HepG2 (cell line): ENCODE results near the gene CAPZA1. TPM values are rescaled to one million over a fixed set of nuclear protein-coding genes. Genes with fewer than 3 reads are reported as not detected.

Experiments
- ATAC-seq: fragments of 200-7000 bp; cut with Tn5 transposase; 3 replicates; pipeline ENCODE4 v1.9.1; 2020; ENCODE audit warnings: mild to moderate bottlenecking, moderate library complexity
- BruUV-seq: library from RNA; stranded (reverse); fragments of 400-500 nt; replicated peaks from 2 replicates; lab custom pipeline; 2021; lab: Mats Ljungman, UMichigan
- CTCF ChIA-PET: fragments of 300-600 bp; formaldehyde crosslinking; extraction: SDS; loops from one replicate; lab custom pipeline; 2021; ENCODE audit warnings: low total read pairs, inconsistent platforms, low intra/inter-chr PET ratio; lab: Yijun Ruan, JAX
- POLR2A ChIA-PET: fragments of 350-600 bp; sonication (Branson Sonifier 250); formaldehyde crosslinking; loops from one replicate; lab custom pipeline; 2020; ENCODE audit warnings: antibody characterized with exemption, inconsistent platforms; lab: Yijun Ruan, JAX
- DNase-seq: peaks from one replicate; pipeline ENCODE4 v3.0.0-alpha.2; 2015; ENCODE audit warnings: low spot score
- FAIRE-seq: peaks from 3 replicates; lab custom pipeline; 2011; peaks lifted over from hg19 to GRCh38; lab: Jason Lieb, UNC
- H2AFZ ChIP-seq: one replicate; pipeline ENCODE4 v1.6.1; 2011; ENCODE audit warnings: low read length, inconsistent platforms
- H3K27ac ChIP-seq: fragments of 300-600 bp; 3 replicates; pipeline ENCODE4 v1.8.0; 2011; ENCODE audit warnings: mixed run types, mild to moderate bottlenecking, mixed read lengths, low read length, inconsistent platforms; ENCODE audit not compliant: insufficient read depth; ENCODE audit errors: extremely low read length
- H3K27me3 ChIP-seq, 2 experiments: fragments of 200-600 bp in 1 of 2; 2 replicates in 1 of 2; 3 replicates in 1 of 2; pipeline versions ENCODE4 v1.6.0 to v1.8.0; 2011; ENCODE audit warnings: low read length in 2 of 2, mild to moderate bottlenecking in 2 of 2, moderate library complexity in 2 of 2, inconsistent platforms in 1 of 2; ENCODE audit not compliant: insufficient read depth in 2 of 2, control insufficient read depth in 1 of 2
- H3K36me3 ChIP-seq, 2 experiments: fragments of 200-600 bp in 1 of 2; replicated peaks in 1 of 2; 2 replicates in 1 of 2; 3 replicates in 1 of 2; pipeline versions ENCODE4 v1.5.1 to v1.8.0; 2011; ENCODE audit warnings: low read length in 2 of 2, inconsistent platforms in 1 of 2; ENCODE audit not compliant: insufficient read depth in 2 of 2, control insufficient read depth in 1 of 2
- H3K4me1 ChIP-seq: 2 replicates; pipeline ENCODE4 v1.5.1; 2012; ENCODE audit warnings: low read length, inconsistent platforms; ENCODE audit not compliant: insufficient read depth
- H3K4me2 ChIP-seq: 2 replicates; pipeline ENCODE4 v1.6.0; 2011; ENCODE audit warnings: low read depth, low read length, inconsistent platforms
- H3K4me3 ChIP-seq, 3 experiments: fragments of 200-600 bp in 1 of 3; sonication (generic), shearing (Covaris generic) in 1 of 3; replicated peaks in 1 of 3; 2 replicates each; pipeline ENCODE4 v1.5.1; 2011 to 2016; ENCODE audit warnings: low read length in 3 of 3, inconsistent platforms in 2 of 3, low read depth in 2 of 3, mild to moderate bottlenecking in 2 of 3, control low read depth in 1 of 3, mixed read lengths in 1 of 3; ENCODE audit not compliant: insufficient read depth in 1 of 3
- H3K79me2 ChIP-seq: one replicate; pipeline ENCODE4 v1.6.1; 2011; ENCODE audit warnings: low read length, inconsistent platforms; ENCODE audit not compliant: insufficient read depth
- H3K9ac ChIP-seq: 2 replicates; pipeline ENCODE4 v1.6.0; 2011; ENCODE audit warnings: mild to moderate bottlenecking, low read depth, low read length, inconsistent platforms; ENCODE audit not compliant: insufficient read depth
- H3K9me3 ChIP-seq: 2 replicates; pipeline ENCODE4 v1.5.1; 2012; ENCODE audit warnings: mild to moderate bottlenecking, low read length
- H4K20me1 ChIP-seq: 2 replicates; pipeline ENCODE4 v1.6.0; 2011; ENCODE audit warnings: inconsistent platforms, mild to moderate bottlenecking, low read length, moderate library complexity; ENCODE audit not compliant: insufficient read depth
- CHD2 ChIP-seq: IDR thresholded peaks from 2 replicates; pipeline ENCODE4 v1.6.1; 2011; ENCODE audit warnings: low read depth, low read length, improper control_type of control experiment
- GPN1 ChIP-seq: sonication (generic); formaldehyde crosslinking; IDR thresholded peaks from 2 replicates; pipeline ENCODE4 v1.5.1; 2020; ENCODE audit warnings: missing genetic modification reagents, borderline replicate concordance
- HNRNPK ChIP-seq: fragments of 200-400 bp; formaldehyde crosslinking; IDR thresholded peaks from 2 replicates; pipeline ENCODE4 v1.6.1; 2018; ENCODE audit warnings: low read length, low read depth, moderate library complexity, mild to moderate bottlenecking; ENCODE audit not compliant: poor library complexity, severe bottlenecking
- KLF16 ChIP-seq, 2 experiments: sonication (generic) in 1 of 2; formaldehyde crosslinking in 1 of 2; IDR thresholded peaks; 2 replicates each; pipeline versions ENCODE4 v1.6.1 to v1.8.0; 2016 to 2023; ENCODE audit warnings: missing genetic modification reagents in 2 of 2, missing compliant biosample characterization in 1 of 2
- PHF5A ChIP-seq: IDR thresholded peaks from one replicate; pipeline ENCODE4 v1.6.1; 2018; ENCODE audit warnings: low read depth, missing genetic modification reagents; ENCODE audit not compliant: unreplicated experiment
- POLR2AphosphoS5 ChIP-seq: IDR thresholded peaks from 2 replicates; pipeline ENCODE4 v1.6.1; 2012; ENCODE audit warnings: low read depth, low read length
- RAD21 ChIP-seq: fragments of 450-650 bp; formaldehyde crosslinking; IDR thresholded peaks from 2 replicates; pipeline ENCODE4 v1.5.0; 2020; ENCODE audit warnings: mild to moderate bottlenecking
- SOX5 ChIP-seq: IDR thresholded peaks from 2 replicates; pipeline ENCODE4 v1.6.1; 2016; ENCODE audit warnings: borderline replicate concordance
- ZFP82 ChIP-seq: sonication (generic); formaldehyde crosslinking; IDR thresholded peaks from 2 replicates; pipeline ENCODE4 v1.5.1; 2020; ENCODE audit warnings: mild to moderate bottlenecking, missing genetic modification reagents, borderline replicate concordance
- ZNF572 ChIP-seq: sonication (generic); formaldehyde crosslinking; IDR thresholded peaks from 2 replicates; pipeline ENCODE4 v1.5.1; 2020; ENCODE audit warnings: mild to moderate bottlenecking, missing genetic modification reagents
- WGBS: methylation state at CpG from one replicate; pipeline ENCODE4 v1.1.6; 2017; ENCODE audit warnings: low lambda C conversion rate; 5-methylcytosine and 5-hydroxymethylcytosine counted together
- in situ Hi-C: cut with HindIII; loops from 2 replicates; pipeline ENCODE4 v1.10.0; 2017; ENCODE audit warnings: low pct_unique_long_range_greater_than_20kb; ENCODE audit not compliant: extremely low pct_ligation_motif_present
- intact Hi-C: fragments of 100-400 bp; cut with micrococcal nuclease; formaldehyde crosslinking; loops from one replicate; pipeline ENCODE4 v1.10.0; 2022; ENCODE audit not compliant: unreplicated experiment
- polyA plus RNA-seq, 8 experiments: library from polyadenylated mRNA; depleted of rRNA in 3 of 8; stranded (reverse) in 7 of 8; unstranded in 1 of 8; fragments of >200 nt; fragmentation: Illumina TruSeq in 4 of 8; extraction: Trizol in 4 of 8; gene quantifications; 2 replicates each; pipeline versions ENCODE4 v1.2.1 to v1.2.3, GENCODE V29; 2011 to 2016; ENCODE audit warnings: low read depth in 4 of 8, missing spikeins in 1 of 8, mixed read lengths in 1 of 8; ENCODE audit not compliant: insufficient read depth in 1 of 8
- total RNA-seq, 5 experiments: library from RNA; depleted of rRNA; stranded (reverse); fragments of >200 nt; fragmentation: Illumina TruSeq; extraction: Trizol; gene quantifications; 2 replicates each; pipeline ENCODE4 v1.2.3, GENCODE V29; 2016; ENCODE audit warnings: low read depth in 1 of 5
- TF ChIP-seq, protein P1 (sequence below): IDR thresholded peaks from 2 replicates; pipeline ENCODE4 v1.6.1; 2016; ENCODE audit warnings: mild to moderate bottlenecking, missing biosample characterization, missing genetic modification reagents
- TF ChIP-seq, protein P2 (sequence below): sonication (generic); formaldehyde crosslinking; IDR thresholded peaks from 2 replicates; pipeline ENCODE4 v1.4.0; 2020; ENCODE audit warnings: missing genetic modification reagents; ENCODE audit errors: not compliant biosample characterization
- TF ChIP-seq, protein P3 (sequence below): sonication (generic); formaldehyde crosslinking; IDR thresholded peaks from 2 replicates; pipeline ENCODE4 v1.8.0; 2022; ENCODE audit warnings: mild to moderate bottlenecking, missing genetic modification reagents, moderate library complexity
- TF ChIP-seq, protein P4 (sequence below): IDR thresholded peaks from 2 replicates; pipeline ENCODE4 v1.6.1; 2018; ENCODE audit warnings: missing genetic modification reagents
- TF ChIP-seq, protein P5 (sequence below): sonication (generic); formaldehyde crosslinking; IDR thresholded peaks from 2 replicates; pipeline ENCODE4 v1.9.0; 2022; ENCODE audit warnings: missing genetic modification reagents, mild to moderate bottlenecking, borderline replicate concordance

CAPZA1 gene
- total and polyA plus RNA-seq, 2 of the 13 experiments (the other 11 are each of a cell fraction or from before 2014, with no cell fraction given), result 67.0 to 117 TPM

DNA sequence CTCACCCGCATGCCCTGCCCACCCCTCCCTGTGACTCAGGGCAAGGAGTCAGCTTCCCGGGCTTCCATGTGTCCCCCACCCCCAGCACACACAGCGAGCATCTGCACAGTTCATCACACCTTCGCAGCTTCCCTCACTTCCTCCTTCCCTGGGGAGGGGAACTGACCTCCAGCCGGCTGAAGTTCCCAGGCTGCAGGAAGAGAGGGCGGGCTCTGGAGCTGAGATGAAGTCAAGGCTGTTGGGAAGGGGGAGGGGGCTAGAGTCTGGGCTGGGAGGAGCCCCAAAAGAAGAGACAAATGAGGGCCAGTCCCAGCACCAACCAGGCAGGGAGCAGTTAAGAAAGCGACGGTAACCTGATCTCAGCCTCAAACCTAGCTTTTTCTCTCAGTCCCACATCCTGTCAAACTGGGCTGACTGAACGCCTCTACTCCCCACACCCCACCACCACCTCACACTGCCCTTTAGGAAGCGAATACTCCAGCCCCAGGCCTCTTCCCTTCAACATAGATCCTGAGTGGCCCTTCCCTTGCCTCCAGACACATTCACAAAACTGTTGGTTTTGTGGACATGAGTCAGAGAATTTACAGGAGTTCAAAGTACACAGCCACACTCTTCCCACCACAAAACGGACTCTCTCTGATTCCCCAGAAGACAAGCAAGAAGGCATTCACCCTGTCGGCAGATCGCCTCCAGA is 85.4 kb downstream of the CAPZA1 start (continued):
- TF ChIP-seq, protein P1, sequence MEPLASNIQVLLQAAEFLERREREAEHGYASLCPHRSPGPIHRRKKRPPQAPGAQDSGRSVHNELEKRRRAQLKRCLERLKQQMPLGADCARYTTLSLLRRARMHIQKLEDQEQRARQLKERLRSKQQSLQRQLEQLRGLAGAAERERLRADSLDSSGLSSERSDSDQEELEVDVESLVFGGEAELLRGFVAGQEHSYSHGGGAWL (CRISPR knock-in tag), result peak; percentile 65; the same call in 1 of the 2 replicates
- TF ChIP-seq, protein P2, sequence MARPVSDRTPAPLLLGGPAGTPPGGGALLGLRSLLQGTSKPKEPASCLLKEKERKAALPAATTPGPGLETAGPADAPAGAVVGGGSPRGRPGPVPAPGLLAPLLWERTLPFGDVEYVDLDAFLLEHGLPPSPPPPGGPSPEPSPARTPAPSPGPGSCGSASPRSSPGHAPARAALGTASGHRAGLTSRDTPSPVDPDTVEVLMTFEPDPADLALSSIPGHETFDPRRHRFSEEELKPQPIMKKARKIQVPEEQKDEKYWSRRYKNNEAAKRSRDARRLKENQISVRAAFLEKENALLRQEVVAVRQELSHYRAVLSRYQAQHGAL (CRISPR knock-in tag), result no peak

DNA sequence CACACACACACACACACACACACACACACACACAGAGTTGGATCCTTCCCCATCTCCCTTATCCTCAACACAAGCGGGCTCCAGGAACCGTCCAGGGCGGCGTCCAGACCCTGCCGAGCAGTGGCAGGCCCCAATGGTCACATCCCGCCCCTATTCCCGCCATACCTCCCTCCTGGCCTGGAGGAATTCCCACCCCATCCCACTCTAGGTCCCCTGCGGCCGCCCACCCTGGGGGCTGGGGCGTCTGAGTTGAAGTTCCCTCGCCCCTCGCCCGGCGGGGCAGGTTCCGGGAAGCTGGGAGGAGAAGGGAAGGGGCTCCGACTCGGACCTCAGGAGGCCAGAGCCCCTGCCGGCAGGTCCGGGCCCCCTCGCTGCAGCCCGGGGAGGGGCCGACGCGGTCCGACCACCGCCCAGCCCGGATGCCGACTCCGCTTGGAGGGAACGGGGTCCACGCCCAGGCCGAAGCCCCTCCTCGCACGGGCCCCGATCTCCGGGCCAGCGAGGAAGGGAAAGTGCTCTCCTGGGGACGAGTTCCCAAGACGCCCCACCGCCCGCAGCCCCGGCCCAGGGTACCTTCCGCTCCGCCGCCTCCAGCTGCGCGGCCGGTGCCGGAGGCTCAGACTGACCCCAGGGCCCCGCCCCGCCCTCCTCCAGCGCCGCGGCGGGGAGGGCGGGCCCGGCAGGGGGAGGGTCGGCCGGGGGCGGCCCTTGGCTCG is 87.0 kb downstream of the CAPZA1 start, which contains the start of gene RHOC:
Gene RHOC, minus strand, starts transcription at position 623 of the 716 bp plus-strand sequence. CDS start 3,328 bp downstream, outside the sequence.
- Histone ChIP-seq H2AFZ (peak within 1 kb of the TSS; percentile 66), H3K27me3 (peaks cover 4 to 38% of the 10 kb centered on the region in 2 experiments; a peak in 4 of 5 replicates), H3K4me1 (peaks cover 46% of the 10 kb centered on the region), H3K36me3 (peaks cover 0 to 16% of the 10 kb centered on the region in 2 experiments; a peak in 4 of 5 replicates), H3K4me3 (peak within 1 kb of the TSS; percentile 96 to 99 (median 98)), H3K4me2 (peak within 1 kb of the TSS; percentile 99), H3K79me2 (peaks cover 22% of the 10 kb centered on the region), H4K20me1 (no peaks in the 10 kb centered on the region), H3K27ac (peak within 1 kb of the TSS; percentile 78), H3K9me3 (no peaks in the 10 kb centered on the region), H3K9ac (peak within 1 kb of the TSS; percentile 85)
- 2% methylated on average over 11 of the region's 61 CpGs for WGBS
- no peak for FAIRE-seq
- in situ Hi-C loops (loop anchor here (5.0 to 25.0 kb wide), 5 partner anchors 34 to 331 kb away; partner anchors contain the start of genes CAPZA1, MOV10, ST7L and WNT2B), intact Hi-C loops (loop anchor here (1.0 to 2.0 kb wide), 2 partner anchors 87 to 312 kb away; partner anchors contain the start of genes CAPZA1 and ST7L)
- peak; percentile 72 for ATAC-seq
- ChIA-PET CTCF (interaction anchor here (1.7 to 2.6 kb wide), 2 partner anchors 32 to 316 kb away, joined by 6 to 17 read pairs; partner anchors contain the start of gene MOV10), POLR2A (interaction anchor here (0.7 to 3.0 kb wide), 5 partner anchors 9 to 45 kb away, joined by 3 to 40 read pairs (median 3); partner anchors contain the start of gene MOV10)
- no peak for DNase-seq
- no TSS peak for BruUV-seq
- TF ChIP-seq, protein P3, sequence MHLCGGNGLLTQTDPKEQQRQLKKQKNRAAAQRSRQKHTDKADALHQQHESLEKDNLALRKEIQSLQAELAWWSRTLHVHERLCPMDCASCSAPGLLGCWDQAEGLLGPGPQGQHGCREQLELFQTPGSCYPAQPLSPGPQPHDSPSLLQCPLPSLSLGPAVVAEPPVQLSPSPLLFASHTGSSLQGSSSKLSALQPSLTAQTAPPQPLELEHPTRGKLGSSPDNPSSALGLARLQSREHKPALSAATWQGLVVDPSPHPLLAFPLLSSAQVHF (CRISPR knock-in tag), result peak; percentile 36; the same call in 1 of the 2 replicates
- TF ChIP-seq KLF16 (CRISPR knock-in tag; IDR thresholded peaks at IDR 0.05) (peak in 1 of 2 experiments; percentile 5; a peak in 1 of 4 replicates), ZNF572 (no peak), PHF5A (CRISPR knock-in tag) (no peak), SOX5 (CRISPR knock-in tag) (no peak), HNRNPK (peak; percentile 55), GPN1 (CRISPR knock-in tag) (no peak), ZFP82 (0 out of 2 replicates have a peak, but pooled peaks have one; percentile 56), POLR2AphosphoS5 (peak; percentile 62), RAD21 (CRISPR knock-in tag) (no peak), CHD2 (no peak)
- TF ChIP-seq, protein P4, sequence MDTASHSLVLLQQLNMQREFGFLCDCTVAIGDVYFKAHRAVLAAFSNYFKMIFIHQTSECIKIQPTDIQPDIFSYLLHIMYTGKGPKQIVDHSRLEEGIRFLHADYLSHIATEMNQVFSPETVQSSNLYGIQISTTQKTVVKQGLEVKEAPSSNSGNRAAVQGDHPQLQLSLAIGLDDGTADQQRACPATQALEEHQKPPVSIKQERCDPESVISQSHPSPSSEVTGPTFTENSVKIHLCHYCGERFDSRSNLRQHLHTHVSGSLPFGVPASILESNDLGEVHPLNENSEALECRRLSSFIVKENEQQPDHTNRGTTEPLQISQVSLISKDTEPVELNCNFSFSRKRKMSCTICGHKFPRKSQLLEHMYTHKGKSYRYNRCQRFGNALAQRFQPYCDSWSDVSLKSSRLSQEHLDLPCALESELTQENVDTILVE, result 0 out of 2 replicates have a peak, but pooled peaks have one; percentile 10
- TF ChIP-seq, protein P5, sequence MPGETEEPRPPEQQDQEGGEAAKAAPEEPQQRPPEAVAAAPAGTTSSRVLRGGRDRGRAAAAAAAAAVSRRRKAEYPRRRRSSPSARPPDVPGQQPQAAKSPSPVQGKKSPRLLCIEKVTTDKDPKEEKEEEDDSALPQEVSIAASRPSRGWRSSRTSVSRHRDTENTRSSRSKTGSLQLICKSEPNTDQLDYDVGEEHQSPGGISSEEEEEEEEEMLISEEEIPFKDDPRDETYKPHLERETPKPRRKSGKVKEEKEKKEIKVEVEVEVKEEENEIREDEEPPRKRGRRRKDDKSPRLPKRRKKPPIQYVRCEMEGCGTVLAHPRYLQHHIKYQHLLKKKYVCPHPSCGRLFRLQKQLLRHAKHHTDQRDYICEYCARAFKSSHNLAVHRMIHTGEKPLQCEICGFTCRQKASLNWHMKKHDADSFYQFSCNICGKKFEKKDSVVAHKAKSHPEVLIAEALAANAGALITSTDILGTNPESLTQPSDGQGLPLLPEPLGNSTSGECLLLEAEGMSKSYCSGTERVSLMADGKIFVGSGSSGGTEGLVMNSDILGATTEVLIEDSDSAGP, result peak; percentile 45; the same call in 1 of the 2 replicates
